Measurements from ENCODE around the gene SEMA5A. TPM values are rescaled to one million over a fixed set of nuclear protein-coding genes. Genes with fewer than 3 reads are reported as not detected.

Gene SEMA5A
- total and polyA plus RNA-seq, 2 of the 8 experiments (the other 6 are each of a cell fraction or from before 2014, with no cell fraction given), result 5.3 to 8.9 TPM

- TF ChIP-seq, protein P1, sequence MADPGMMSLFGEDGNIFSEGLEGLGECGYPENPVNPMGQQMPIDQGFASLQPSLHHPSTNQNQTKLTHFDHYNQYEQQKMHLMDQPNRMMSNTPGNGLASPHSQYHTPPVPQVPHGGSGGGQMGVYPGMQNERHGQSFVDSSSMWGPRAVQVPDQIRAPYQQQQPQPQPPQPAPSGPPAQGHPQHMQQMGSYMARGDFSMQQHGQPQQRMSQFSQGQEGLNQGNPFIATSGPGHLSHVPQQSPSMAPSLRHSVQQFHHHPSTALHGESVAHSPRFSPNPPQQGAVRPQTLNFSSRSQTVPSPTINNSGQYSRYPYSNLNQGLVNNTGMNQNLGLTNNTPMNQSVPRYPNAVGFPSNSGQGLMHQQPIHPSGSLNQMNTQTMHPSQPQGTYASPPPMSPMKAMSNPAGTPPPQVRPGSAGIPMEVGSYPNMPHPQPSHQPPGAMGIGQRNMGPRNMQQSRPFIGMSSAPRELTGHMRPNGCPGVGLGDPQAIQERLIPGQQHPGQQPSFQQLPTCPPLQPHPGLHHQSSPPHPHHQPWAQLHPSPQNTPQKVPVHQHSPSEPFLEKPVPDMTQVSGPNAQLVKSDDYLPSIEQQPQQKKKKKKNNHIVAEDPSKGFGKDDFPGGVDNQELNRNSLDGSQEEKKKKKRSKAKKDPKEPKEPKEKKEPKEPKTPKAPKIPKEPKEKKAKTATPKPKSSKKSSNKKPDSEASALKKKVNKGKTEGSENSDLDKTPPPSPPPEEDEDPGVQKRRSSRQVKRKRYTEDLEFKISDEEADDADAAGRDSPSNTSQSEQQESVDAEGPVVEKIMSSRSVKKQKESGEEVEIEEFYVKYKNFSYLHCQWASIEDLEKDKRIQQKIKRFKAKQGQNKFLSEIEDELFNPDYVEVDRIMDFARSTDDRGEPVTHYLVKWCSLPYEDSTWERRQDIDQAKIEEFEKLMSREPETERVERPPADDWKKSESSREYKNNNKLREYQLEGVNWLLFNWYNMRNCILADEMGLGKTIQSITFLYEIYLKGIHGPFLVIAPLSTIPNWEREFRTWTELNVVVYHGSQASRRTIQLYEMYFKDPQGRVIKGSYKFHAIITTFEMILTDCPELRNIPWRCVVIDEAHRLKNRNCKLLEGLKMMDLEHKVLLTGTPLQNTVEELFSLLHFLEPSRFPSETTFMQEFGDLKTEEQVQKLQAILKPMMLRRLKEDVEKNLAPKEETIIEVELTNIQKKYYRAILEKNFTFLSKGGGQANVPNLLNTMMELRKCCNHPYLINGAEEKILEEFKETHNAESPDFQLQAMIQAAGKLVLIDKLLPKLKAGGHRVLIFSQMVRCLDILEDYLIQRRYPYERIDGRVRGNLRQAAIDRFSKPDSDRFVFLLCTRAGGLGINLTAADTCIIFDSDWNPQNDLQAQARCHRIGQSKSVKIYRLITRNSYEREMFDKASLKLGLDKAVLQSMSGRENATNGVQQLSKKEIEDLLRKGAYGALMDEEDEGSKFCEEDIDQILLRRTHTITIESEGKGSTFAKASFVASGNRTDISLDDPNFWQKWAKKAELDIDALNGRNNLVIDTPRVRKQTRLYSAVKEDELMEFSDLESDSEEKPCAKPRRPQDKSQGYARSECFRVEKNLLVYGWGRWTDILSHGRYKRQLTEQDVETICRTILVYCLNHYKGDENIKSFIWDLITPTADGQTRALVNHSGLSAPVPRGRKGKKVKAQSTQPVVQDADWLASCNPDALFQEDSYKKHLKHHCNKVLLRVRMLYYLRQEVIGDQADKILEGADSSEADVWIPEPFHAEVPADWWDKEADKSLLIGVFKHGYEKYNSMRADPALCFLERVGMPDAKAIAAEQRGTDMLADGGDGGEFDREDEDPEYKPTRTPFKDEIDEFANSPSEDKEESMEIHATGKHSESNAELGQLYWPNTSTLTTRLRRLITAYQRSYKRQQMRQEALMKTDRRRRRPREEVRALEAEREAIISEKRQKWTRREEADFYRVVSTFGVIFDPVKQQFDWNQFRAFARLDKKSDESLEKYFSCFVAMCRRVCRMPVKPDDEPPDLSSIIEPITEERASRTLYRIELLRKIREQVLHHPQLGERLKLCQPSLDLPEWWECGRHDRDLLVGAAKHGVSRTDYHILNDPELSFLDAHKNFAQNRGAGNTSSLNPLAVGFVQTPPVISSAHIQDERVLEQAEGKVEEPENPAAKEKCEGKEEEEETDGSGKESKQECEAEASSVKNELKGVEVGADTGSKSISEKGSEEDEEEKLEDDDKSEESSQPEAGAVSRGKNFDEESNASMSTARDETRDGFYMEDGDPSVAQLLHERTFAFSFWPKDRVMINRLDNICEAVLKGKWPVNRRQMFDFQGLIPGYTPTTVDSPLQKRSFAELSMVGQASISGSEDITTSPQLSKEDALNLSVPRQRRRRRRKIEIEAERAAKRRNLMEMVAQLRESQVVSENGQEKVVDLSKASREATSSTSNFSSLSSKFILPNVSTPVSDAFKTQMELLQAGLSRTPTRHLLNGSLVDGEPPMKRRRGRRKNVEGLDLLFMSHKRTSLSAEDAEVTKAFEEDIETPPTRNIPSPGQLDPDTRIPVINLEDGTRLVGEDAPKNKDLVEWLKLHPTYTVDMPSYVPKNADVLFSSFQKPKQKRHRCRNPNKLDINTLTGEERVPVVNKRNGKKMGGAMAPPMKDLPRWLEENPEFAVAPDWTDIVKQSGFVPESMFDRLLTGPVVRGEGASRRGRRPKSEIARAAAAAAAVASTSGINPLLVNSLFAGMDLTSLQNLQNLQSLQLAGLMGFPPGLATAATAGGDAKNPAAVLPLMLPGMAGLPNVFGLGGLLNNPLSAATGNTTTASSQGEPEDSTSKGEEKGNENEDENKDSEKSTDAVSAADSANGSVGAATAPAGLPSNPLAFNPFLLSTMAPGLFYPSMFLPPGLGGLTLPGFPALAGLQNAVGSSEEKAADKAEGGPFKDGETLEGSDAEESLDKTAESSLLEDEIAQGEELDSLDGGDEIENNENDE (IDR thresholded peaks at IDR 0.05; ENCODE audit: insufficient replicate concordance, low read length), result no peak
- TF ChIP-seq SUZ12 (IDR thresholded peaks at IDR 0.05; ENCODE audit: low read length), result no peak
- TF ChIP-seq ATF3 (IDR thresholded peaks at IDR 0.05; ENCODE audit: insufficient read depth, low read depth, low read length), result no peak
- no peak for TF ChIP-seq SIX5 (IDR thresholded peaks at IDR 0.05; ENCODE audit: low read depth, low read length)
Observed at GRCh38 chr5:9269014-9269413, 276.9 kb downstream of the SEMA5A start (continued).

All from H1 (cell line).